HG02973 (cell line): Measurements from ENCODE around the gene CSTPP1.

Experiments
- ATAC-seq: cut with Tn5 transposase; IDR thresholded peaks from one replicate; pipeline ENCODE4 v1.9.1; 2021; ENCODE audit warnings: moderate library complexity; ENCODE audit not compliant: unreplicated experiment

The CSTPP1 gene

GRCh38 chr11:47154616-47155570 lies 218.3 kb downstream of the CSTPP1 start:
- ATAC-seq: no peak

- no peak for ATAC-seq
Measured at GRCh38 chr11:47155879-47156278, 219.3 kb downstream of the CSTPP1 start.

- ATAC-seq: no peak
Measured at GRCh38 chr11:47156333-47156732, 219.8 kb downstream of the CSTPP1 start.

- ATAC-seq: no peak
Measured at GRCh38 chr11:47156951-47157350, 220.4 kb downstream of the CSTPP1 start.

- no peak for ATAC-seq
Measured at GRCh38 chr11:47157805-47158204, 221.2 kb downstream of the CSTPP1 start.

- no peak for ATAC-seq
Measured at GRCh38 chr11:47158242-47158641, 221.7 kb downstream of the CSTPP1 start.

GRCh38 chr11:47160753-47161133 lies 224.2 kb downstream of the CSTPP1 start:
- no peak for ATAC-seq

- peak; percentile 54 for ATAC-seq
Measured at GRCh38 chr11:47161134-47161854, 224.7 kb downstream of the CSTPP1 start.

GRCh38 chr11:47161890-47162289 lies 225.3 kb downstream of the CSTPP1 start:
- ATAC-seq: no peak

GRCh38 chr11:47162426-47162825 lies 225.9 kb downstream of the CSTPP1 start:
- ATAC-seq: no peak

- ATAC-seq: no peak
Measured at GRCh38 chr11:47163193-47163592, 226.6 kb downstream of the CSTPP1 start.

- ATAC-seq: no peak
Measured at GRCh38 chr11:47163898-47164297, 227.3 kb downstream of the CSTPP1 start.

- no peak for ATAC-seq
Measured at GRCh38 chr11:47164321-47164720, 227.8 kb downstream of the CSTPP1 start.

- no peak for ATAC-seq
Measured at GRCh38 chr11:47165253-47165840, 228.8 kb downstream of the CSTPP1 start.

GRCh38 chr11:47166368-47166767 lies 229.8 kb downstream of the CSTPP1 start:
- ATAC-seq: no peak

- no peak for ATAC-seq
Measured at GRCh38 chr11:47171061-47171838, 234.7 kb downstream of the CSTPP1 start.

- ATAC-seq: no peak
Measured at GRCh38 chr11:47171856-47172255, 235.3 kb downstream of the CSTPP1 start.

- ATAC-seq: no peak
Measured at GRCh38 chr11:47172740-47173336, 236.3 kb downstream of the CSTPP1 start.

- ATAC-seq: no peak
Measured at GRCh38 chr11:47175746-47176327, 239.3 kb downstream of the CSTPP1 start.
